ENCODE results near the gene SLC10A4.
A peak's percentile ranks its signal among the peaks of the same experiment; 100 is the strongest.
"Not testable (repeated sequence)": the region's sequence is repeated elsewhere in the genome, so short reads cannot be mapped to it uniquely, and the experiment has no call there.

The SLC10A4 gene, protein sequence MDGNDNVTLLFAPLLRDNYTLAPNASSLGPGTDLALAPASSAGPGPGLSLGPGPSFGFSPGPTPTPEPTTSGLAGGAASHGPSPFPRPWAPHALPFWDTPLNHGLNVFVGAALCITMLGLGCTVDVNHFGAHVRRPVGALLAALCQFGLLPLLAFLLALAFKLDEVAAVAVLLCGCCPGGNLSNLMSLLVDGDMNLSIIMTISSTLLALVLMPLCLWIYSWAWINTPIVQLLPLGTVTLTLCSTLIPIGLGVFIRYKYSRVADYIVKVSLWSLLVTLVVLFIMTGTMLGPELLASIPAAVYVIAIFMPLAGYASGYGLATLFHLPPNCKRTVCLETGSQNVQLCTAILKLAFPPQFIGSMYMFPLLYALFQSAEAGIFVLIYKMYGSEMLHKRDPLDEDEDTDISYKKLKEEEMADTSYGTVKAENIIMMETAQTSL
- long read RNA-seq, donor 1, partial matches to known transcripts = 0 of 1 reads
- long read RNA-seq, donor 1, other reads (novel, unspliced or antisense) = 0 of 1 reads
- long read RNA-seq, donor 2 = 0 reads
- long read RNA-seq, donor 3 = 0 reads
- long read RNA-seq, donor 4 = 0 reads
- long read RNA-seq, donor 5 = 0 reads
- long read RNA-seq, donor 6 = 0 reads
- long read RNA-seq, donor 7 = 0 reads
- long read RNA-seq, donor 8 = 0 reads

DNA sequence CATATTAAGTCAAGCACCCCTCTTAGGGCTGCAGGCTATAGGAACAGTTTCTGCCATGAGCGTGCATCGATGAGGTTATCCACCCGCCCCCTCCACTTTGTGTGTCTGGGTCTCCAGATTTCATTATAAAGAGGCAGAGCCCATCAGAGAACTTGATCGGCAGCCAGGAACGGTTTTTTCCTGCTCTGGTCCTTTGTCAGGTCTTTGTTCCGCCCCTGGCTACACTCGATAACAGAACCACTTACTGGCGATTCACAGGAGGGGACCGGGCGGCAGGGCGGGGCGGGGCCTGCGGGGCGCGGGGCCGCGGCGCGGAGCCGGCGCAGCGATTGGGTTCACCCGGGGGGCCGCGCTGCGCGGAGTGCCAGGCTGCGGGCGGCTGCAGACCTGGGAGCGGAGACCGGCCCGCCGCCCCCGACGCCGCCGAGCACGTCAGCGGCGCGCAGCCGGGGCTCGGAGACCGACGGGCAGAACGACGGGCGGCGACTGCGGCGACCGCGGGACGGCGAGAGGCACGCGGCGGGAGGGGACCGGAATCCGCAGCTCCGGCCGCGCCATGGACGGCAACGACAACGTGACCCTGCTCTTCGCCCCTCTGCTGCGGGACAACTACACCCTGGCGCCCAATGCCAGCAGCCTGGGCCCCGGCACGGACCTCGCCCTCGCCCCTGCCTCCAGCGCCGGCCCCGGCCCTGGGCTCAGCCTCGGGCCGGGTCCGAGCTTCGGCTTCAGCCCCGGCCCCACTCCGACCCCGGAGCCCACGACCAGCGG is at the start of gene SLC10A4:
SLC10A4 (plus strand) TSS at position 338 of the 771 bp plus-strand sequence; CDS start at position 557, 219 bp downstream.
- peak; percentile 59 for DNase-seq

DNA sequence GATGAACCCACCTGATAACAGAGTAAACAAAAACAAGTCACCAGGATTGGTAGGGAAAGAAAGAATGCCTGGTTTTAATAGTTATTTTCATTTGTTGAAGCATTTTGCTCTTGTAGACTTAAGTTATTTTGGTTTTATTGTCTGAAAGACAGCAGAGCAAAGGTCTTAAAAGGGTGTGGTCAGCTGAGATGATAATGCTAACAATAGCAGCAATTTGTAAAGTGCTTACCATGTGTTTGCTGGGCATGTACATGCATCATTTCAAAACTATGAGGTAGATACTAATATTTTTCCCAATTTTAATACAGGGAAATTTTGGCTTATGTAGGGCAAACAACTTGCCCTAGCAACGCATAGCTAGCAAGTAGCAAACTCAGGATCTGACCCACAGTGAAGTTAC is 46.8 kb upstream of the SLC10A4 start:
- DNase-seq = no peak

DNA sequence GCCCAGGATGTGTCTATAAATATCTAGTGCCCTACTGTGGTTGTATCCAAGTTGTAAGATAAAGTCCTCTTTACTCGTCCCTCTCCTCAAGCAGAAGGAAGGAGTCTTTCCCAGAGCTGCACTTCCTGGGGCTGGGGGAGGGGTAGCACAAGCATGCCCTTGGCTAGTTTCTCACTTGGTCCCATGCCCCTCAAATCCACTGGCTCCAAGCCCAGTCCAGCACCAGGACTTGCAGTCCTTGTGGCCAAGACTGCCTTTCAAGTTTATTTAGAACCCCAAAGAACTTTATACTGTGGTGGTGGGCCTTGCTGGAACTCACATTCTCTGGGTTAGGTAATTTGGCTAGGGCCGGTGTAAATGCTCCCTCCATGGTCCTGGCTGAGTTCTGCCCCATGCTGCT is 43.2 kb upstream of the SLC10A4 start:
- no peak for DNase-seq

DNA sequence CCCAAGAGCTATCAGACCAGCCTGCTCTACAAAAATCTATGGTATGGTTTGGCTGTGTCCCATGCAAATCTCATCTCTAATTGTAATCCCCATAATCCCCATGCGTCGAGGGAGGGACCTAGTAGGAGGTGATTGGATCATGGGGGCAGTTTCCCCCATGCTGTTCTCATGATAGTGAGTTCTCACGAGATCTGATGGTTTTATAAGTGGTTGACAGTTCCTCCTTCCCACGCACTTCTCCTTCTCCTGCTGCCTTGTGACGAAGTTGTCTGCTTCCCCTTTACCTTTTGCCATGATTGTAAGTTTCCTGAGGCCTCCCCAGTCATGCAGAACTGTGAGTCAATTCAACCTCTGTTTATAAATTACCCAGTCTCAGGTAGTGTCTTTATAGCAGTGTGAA is 42.2 kb upstream of the SLC10A4 start:
- not testable (repeated sequence) for DNase-seq

DNA sequence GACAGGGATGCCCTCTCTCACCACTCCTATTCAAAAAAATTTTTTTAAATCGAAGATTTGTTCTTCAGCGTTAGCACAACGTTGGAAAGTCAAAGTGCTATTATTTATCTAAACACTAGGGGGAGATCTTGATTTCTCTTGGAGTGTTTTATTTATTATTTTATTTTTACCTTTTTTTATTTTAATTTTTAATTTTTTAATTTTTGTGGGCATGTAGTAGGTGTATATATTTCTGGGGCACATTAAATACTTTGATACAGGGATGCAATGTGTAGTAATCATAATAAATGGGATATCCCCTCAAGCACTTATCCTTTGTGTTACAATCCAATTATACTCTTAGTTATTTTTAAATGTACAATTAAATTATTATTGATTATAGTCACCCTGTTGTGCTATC is 37.4 kb upstream of the SLC10A4 start:
- DNase-seq = no peak

DNA sequence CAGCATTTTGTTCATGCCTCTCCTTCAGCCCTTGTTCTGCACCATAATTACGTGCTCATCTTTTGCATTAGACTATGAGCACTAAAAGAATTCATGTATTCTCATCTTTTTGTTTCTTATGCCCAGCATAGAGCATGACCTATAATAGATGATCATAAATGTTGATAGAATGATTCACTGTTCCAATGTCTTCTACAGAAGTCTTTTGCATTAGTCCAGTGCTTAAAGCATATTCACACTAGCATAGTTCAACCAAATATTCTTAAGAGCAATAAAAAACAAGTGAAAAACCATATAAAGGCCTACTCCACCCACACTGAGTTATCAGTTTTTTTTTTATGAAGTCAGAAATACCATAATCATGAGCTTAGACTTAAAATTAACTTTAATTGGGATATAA is 36.5 kb upstream of the SLC10A4 start:
- no peak for DNase-seq

DNA sequence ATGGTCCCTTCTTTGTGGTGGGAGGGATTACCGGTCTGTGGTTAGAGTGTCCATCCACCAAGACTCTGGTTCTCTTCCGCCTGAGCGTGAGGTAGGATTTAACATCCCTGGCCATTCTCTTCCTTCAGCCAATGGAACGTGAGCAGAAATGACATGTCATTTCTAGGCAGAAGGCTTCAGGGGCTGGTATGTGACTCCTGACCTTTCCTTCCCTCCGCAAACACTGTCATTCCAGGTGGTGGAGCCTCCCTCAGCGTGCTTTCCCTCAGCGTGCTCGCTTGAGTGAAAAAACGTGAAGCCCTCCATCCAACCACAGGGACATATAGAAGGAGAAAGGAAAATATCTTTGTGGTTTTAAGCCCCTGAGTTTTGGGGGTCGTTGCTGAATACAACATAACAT is 34.0 kb upstream of the SLC10A4 start:
- DNase-seq = no peak

DNA sequence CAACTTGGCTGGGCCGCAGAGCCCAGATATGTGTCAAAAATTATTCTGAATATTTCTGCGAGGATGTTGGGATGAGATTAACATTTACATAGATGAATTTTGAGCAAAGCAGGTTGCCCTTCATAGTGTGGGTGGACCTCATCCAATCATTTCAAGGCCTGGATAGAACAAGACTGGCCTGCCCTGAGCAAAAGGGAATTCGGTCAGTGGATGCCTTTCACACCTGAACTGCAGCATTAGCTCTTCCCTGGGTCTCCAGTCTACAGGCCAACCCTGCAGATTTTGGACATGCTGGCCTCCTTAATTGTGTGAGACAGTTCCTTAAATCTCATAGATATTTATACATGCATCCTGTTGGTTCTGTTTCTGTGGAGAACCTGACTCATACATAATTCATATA is 32.4 kb upstream of the SLC10A4 start:
- DNase-seq = no peak

DNA sequence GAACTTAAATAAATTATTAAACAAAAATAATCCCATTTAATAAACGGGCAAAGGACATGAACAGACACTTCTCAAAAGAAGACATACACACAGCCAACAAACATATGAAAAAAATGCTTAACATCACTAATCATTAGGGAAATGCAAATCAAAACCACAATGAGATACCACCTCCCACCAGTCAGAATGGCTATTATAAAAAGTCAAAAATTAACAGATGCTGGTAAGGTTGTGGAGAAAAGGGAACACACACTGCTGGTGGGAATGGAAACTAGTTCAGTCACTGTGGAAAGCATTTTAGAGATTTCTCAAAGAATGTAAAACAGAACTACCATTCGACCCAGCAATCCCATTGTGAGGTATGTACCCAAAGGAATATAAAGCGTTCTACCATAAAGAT is 31.5 kb upstream of the SLC10A4 start:
- DNase-seq = not testable (repeated sequence)

DNA sequence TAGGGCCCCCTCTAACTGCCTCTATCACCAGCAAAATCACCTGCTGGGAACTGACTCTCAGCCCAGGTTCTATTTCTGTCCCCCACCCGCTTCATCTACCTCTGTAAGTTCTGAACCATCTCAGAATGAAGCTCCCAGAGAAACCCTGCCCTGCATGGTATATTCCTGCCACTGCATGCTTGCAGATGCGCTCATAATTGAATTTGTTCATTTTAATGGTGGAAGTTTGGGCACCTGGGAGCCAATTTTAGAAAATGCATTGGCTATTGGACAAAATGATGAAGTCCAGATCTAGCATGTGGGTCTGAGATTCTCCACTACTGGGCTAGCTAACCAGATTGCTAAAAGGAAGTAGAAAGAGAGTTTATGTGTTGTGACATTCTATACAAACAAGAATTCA is 28.6 kb upstream of the SLC10A4 start:
- DNase-seq = no peak

DNA sequence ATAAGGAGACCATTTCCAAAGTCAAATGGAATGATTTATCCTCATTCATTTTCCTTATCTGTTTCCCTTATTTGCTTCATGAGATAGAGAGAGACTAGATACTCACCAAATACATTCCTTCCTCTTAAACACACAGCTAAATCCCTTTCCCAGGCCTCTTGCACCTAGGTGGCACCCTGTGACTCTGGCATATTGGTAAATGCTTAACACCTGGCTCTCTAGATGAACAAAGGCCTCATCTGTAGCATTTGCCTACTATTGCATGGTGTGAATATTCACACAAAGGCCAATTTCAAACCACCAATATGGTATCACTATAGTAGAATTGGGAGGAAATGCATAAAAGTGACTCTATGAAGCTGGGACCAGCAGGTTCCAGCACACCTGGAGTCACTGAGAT is 22.1 kb upstream of the SLC10A4 start:
- no peak for DNase-seq

DNA sequence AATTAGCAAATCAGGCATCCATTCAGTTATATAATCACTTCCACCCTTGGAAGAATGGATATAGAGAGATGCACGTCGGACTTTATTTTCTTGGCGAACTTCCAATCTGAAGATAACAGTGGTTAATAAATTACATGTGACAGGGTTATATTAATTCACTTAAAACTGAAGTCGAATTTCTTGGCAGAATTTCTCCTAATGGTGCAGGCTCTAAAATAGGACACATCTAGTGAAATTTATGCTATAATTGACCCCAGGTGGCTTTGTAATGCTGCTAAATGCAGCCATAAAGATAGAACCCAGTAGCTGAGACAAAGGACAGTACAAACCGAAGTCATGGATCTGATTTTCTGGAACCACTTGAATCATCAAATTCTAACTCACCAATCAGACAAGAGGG is 20.8 kb upstream of the SLC10A4 start:
- DNase-seq = no peak

DNA sequence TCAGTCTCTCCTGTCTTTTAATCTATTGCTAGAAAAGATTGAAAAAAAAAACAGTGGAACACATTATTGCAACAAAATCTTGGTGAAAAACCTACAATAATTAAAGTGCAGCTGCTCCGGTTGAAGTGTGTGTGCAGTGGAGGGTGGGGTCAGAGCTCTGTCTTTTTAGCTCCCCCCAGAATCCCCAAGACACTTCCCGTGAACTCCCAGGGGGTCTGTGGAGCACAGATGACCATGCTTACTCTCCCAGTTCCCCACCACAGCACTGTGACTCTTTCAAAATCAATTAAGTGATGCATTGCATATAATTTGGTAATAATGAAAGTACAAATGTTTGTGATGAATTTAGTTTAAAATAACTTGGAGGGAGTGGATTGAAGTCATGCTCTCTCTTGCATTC is 15.7 kb upstream of the SLC10A4 start:
- DNase-seq = no peak

DNA sequence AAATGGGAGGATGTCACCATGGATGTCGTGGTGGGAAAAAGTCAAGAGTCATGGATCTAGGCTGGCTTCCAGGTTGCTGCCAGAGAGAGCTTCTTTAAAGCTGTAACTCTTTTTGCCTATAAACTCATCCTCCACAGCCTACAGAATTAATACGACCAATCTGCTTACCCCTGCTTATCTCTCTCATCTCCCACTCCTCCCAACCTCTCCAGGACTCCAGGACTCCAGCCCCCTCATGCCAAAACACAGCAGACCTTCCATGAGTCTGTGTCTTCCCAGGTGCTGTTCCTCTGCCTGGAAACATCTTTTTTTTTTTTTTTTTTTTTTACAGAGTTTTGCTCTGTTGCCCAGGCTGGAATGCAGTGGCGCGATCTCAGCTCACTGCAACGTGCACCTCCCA is 15.3 kb upstream of the SLC10A4 start:
- DNase-seq = no peak

DNA sequence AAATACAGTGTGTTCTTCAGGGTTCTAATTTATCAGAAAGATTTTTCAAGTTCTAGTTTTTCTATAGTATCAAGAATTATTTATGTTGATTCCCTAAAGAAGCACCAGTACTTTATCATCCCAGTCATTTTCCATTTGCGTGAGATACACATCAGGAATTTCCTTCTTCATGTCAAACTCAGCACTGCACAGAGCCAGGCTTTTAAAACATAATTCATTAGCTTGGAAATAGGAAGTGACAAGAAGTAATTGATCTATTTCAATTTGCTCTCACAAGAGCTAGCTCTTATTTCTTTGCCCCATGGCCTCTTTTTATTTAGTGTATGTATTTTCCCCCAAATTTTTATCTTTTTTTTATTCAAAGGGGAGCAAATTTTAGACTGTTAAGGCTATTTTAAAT is 13.0 kb upstream of the SLC10A4 start:
- DNase-seq = no peak

DNA sequence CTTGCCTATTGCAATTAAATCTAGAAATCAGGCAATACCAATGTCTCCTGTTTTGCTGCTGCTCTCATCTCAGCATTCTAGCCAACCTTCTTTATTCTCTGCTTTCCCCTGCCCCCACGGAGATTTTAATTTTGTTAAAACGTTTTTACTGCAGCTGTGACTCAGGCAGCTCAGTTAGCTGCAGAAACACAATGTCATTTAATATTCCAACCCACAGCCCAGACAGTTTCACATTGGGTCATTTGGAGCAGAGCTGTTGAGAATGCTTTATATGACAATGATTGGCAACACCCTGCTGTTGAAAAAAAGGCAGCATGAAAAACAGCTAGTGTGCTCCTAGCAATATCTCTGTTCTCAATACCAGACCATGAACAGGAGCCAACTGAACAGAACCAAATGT is 12.6 kb upstream of the SLC10A4 start:
- DNase-seq = no peak

DNA sequence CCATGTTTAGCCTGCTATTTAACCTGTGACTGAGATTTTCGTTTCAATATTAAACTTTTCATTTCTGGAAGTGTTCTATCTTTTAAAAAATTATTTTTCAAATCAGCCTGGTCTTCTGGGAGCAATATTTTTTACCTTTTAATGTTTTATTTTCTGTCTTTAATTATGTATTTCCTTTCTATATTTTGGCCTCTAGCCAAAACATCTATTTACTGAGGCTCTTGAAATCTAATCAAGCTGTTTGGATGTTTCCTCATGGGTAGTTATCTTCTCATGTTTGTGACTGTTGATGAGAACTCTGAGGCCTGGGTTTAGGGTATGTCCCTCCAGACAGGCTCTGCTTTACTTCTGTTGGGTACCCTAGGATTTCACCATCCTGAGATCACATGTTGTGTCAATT is 10.3 kb upstream of the SLC10A4 start:
- no peak for DNase-seq

DNA sequence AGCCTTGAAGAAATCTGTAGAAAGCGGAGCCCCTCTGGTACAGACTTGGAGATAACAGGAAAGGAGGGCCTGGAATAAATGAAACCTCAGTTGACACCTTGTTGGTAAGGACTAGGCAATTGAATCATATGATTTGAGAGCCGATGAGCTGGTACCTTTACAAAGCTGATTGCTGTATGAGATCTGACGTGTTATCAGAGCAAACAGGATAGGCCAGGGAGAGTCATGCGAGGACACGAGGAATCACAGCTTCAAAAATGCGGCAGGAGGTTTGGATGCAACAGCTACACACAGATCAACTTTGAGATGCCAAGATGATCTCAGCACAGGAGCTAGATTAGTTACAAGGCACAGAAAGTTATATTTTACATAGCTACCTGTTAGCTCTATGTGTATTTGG is 7.4 kb upstream of the SLC10A4 start:
- no peak for DNase-seq

DNA sequence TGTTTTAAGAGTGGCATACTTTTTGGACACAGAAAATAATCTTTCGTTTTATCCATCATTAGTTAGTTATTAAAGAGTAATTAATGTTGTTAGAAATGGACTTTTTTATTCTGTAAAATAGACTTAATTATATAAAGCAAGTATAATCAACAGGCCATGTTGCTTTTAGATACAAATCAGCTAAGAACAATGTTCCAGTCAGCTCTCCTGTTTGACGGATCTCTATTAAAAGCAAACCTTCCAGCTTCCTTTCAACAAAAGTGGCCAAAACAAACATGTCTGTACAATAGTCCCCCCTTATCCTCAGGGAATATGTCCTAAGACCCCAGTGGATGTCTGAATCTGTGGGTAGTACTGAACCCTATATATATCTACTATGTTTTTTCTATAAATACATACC is 4.9 kb upstream of the SLC10A4 start:
- no peak for DNase-seq

DNA sequence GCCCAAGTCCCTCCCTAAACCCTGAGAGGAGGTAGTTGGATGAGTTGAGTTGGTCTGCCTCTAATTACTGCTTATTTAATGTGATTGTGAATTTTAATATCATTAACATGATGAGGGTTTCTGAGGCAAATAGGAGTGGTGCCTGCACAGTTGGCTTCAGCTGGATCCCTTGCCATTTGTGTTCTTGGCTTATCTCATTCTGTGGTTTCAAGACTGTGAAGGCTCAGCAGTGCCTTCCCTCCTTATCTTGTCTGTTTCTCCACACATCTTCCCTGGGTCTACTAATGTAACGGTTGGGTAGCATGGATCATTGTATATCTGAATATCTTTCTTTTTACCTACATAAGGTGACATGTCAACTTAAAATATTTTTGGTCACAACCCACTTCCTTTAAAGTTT is 1.6 kb upstream of the SLC10A4 start:
- DNase-seq = no peak

DNA sequence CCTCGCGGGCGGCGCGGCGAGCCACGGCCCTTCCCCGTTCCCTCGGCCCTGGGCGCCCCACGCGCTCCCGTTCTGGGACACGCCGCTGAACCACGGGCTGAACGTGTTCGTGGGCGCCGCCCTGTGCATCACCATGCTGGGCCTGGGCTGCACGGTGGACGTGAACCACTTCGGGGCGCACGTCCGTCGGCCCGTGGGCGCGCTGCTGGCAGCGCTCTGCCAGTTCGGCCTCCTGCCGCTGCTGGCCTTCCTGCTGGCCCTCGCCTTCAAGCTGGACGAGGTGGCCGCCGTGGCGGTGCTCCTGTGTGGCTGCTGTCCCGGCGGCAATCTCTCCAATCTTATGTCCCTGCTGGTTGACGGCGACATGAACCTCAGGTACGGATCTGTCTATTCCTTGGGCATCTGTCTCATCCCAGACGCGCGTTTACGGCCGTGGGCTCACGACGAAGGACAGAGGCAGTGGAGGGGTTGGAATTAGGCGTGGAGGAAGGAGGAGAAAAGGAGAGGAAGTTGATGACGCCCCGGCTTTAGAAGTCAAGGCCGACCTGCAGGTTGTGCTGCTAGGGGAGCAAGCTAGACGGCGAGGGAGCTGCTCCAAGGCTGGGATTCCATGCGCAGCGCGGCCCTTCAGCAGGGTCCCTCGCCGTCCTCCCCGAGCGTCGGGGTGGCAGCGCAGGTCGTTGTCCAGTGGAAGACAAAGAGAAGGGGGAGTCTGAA is 792 bp downstream of the SLC10A4 start:
- peak; percentile 61 for DNase-seq

DNA sequence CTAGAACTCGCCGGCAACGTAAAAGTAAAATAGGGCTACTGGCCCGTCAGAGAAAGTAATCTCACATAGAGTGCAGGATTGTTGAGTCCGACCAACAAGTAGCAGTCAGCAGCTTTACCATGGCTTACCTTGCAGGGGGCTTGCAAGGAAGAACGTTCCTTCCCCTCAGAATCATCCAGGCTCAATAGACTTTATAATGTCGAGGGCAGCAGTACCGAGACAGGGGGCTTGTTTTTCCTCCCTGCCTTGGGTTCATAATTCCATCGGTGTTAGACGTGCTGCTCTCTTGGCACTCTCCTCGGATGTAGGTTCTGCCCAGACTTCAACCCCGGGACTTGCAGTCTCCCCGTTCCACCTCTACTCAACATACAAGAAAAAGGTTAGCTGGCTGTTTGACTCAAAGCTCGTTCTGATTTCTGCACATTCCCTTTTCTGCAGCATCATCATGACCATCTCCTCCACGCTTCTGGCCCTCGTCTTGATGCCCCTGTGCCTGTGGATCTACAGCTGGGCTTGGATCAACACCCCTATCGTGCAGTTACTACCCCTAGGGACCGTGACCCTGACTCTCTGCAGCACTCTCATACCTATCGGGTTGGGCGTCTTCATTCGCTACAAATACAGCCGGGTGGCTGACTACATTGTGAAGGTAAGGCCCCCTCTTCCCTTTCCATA is 1.5 kb downstream of the SLC10A4 start:
- peak; percentile 42 for DNase-seq

All from right kidney (tissue), 9 donors.